WTC11 (cell line): ENCODE data around the gene ZNF350. TPM values are rescaled to one million over a fixed set of nuclear protein-coding genes. Genes with fewer than 3 reads are reported as not detected.

Source experiments
- ATAC-seq: fragments of 200-7000 bp; cut with Tn5 transposase; 2 replicates; pipeline ENCODE4 v1.10.0; 2021; ENCODE audit warnings: mild to moderate bottlenecking, moderate library complexity
- CTCF ChIA-PET: fragments of 300-600 bp; sonication (Branson Sonifier 250); formaldehyde crosslinking; loops from one replicate; lab custom pipeline; 2021; ENCODE audit warnings: antibody characterized with exemption; lab: Charles Lee
- POLR2A ChIA-PET: fragments of 350-600 bp; sonication (Branson Sonifier 250); formaldehyde crosslinking; loops from one replicate; lab custom pipeline; 2021; ENCODE audit warnings: antibody characterized with exemption; lab: Charles Lee
- DNase-seq: peaks from one replicate; pipeline ENCODE4 v3.0.0; 2021; ENCODE audit warnings: low spot score
- H3K27ac Mint-ChIP-seq: 2 replicates; pipeline ENCODE4 v1.8.0; 2021; ENCODE audit warnings: mixed read lengths
- H3K27me3 Mint-ChIP-seq: 2 replicates; pipeline ENCODE4 v1.8.0; 2021; ENCODE audit warnings: low read depth, mild to moderate bottlenecking, moderate library complexity, mixed read lengths
- H3K36me3 Mint-ChIP-seq: 2 replicates; pipeline ENCODE4 v1.8.0; 2021; ENCODE audit warnings: mixed read lengths
- H3K4me1 Mint-ChIP-seq: 2 replicates; pipeline ENCODE4 v1.8.0; 2022; ENCODE audit warnings: mixed read lengths
- H3K4me3 Mint-ChIP-seq: 2 replicates; pipeline ENCODE4 v1.8.0; 2021; ENCODE audit warnings: mild to moderate bottlenecking, moderate library complexity, mixed read lengths
- H3K9me3 Mint-ChIP-seq: 2 replicates; pipeline ENCODE4 v1.8.0; 2021; ENCODE audit warnings: mixed read lengths
- ATF3 ChIP-seq: sonication (generic); formaldehyde crosslinking; conservative IDR thresholded peaks from 2 replicates; pipeline ENCODE4 v1.8.1; 2022; ENCODE audit warnings: mild to moderate bottlenecking, missing genetic modification reagents
- CREB1 ChIP-seq: sonication (generic); formaldehyde crosslinking; IDR thresholded peaks from 2 replicates; pipeline ENCODE4 v1.8.0; 2023; ENCODE audit warnings: mild to moderate bottlenecking, missing genetic modification reagents
- E2F5 ChIP-seq: sonication (generic); formaldehyde crosslinking; IDR thresholded peaks from 2 replicates; pipeline ENCODE4 v1.8.1; 2022; ENCODE audit warnings: mild to moderate bottlenecking, moderate library complexity, missing genetic modification reagents
- ERG ChIP-seq: fragments of 250-450 bp; sonication (Bioruptor Pico); IDR thresholded peaks from 2 replicates; pipeline ENCODE4 v1.8.0; 2021; ENCODE audit warnings: mild to moderate bottlenecking
- TCF7 ChIP-seq: sonication (generic); formaldehyde crosslinking; IDR thresholded peaks from 2 replicates; pipeline ENCODE4 v1.8.0; 2022; ENCODE audit warnings: mild to moderate bottlenecking, low read depth, missing genetic modification reagents, moderate library complexity
- ZNF423 ChIP-seq: fragments of 250-450 bp; sonication (Bioruptor Pico); IDR thresholded peaks from 2 replicates; pipeline ENCODE4 v2.1.2; 2022; ENCODE audit warnings: mild to moderate bottlenecking, moderate library complexity
- ZNF425 ChIP-seq: fragments of 250-450 bp; sonication (Bioruptor Pico); conservative IDR thresholded peaks from 2 replicates; pipeline ENCODE4 v1.9.0; 2021; ENCODE audit warnings: mild to moderate bottlenecking
- ZNF512 ChIP-seq: sonication (generic); formaldehyde crosslinking; IDR thresholded peaks from 2 replicates; pipeline ENCODE4 v1.8.1; 2022; ENCODE audit warnings: missing genetic modification reagents, borderline replicate concordance
- total RNA-seq: library from RNA; stranded (reverse); gene quantifications from 3 replicates; pipeline ENCODE4 v1.2.3, GENCODE V29; 2021
- TF ChIP-seq, protein P1 (sequence below): sonication (generic); formaldehyde crosslinking; IDR thresholded peaks from 2 replicates; pipeline ENCODE4 v1.8.1; 2022; ENCODE audit warnings: low read depth, missing genetic modification reagents, borderline replicate concordance

ZNF350 gene
- total RNA-seq, 1 experiment from 2014 or later: 8.1 TPM

GRCh38 chr19:51915324-51915867, 71.2 kb downstream of the ZNF350 start:
- ATAC-seq (no peak), DNase-seq (no peak)
- no peak for TF ChIP-seq ZNF512 (CRISPR knock-in tag)
- no peak for TF ChIP-seq ATF3 (CRISPR knock-in tag)
- TF ChIP-seq ERG: no peak
- TF ChIP-seq, protein P1, sequence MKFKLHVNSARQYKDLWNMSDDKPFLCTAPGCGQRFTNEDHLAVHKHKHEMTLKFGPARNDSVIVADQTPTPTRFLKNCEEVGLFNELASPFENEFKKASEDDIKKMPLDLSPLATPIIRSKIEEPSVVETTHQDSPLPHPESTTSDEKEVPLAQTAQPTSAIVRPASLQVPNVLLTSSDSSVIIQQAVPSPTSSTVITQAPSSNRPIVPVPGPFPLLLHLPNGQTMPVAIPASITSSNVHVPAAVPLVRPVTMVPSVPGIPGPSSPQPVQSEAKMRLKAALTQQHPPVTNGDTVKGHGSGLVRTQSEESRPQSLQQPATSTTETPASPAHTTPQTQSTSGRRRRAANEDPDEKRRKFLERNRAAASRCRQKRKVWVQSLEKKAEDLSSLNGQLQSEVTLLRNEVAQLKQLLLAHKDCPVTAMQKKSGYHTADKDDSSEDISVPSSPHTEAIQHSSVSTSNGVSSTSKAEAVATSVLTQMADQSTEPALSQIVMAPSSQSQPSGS: no peak
- TF ChIP-seq E2F5 (CRISPR knock-in tag): no peak
- no peak for TF ChIP-seq ZNF423 (CRISPR knock-in tag)
- no peak for TF ChIP-seq ZNF425 (CRISPR knock-in tag)
- no peak for TF ChIP-seq CREB1 (CRISPR knock-in tag)
- no peak for TF ChIP-seq TCF7
- H3K9me3 Mint-ChIP-seq: peaks cover 85% of the 10 kb centered on the region
- peaks cover 20% of the 10 kb centered on the region for H3K27me3 Mint-ChIP-seq
- H3K4me1 Mint-ChIP-seq: peaks cover 2% of the 10 kb centered on the region
- H3K4me3 Mint-ChIP-seq: no peak overlapping the region
- ChIA-PET CTCF (no interaction called here), POLR2A (no interaction called here)
- H3K36me3 Mint-ChIP-seq: peaks cover 84% of the 10 kb centered on the region
- H3K27ac Mint-ChIP-seq: no peak overlapping the region

Other genes starting within 250 kb of the ZNF350 start
- 0.72 TPM in 1 of 3 replicates, not detected in the others for gene FPR1, start 235.0 kb downstream of the ZNF350 start, total RNA-seq
- gene FPR2, start 225.7 kb downstream of the ZNF350 start, total RNA-seq: 0.30 to 0.71 TPM (median 0.31 TPM) in 3 replicates
- gene FPR3, start 191.7 kb downstream of the ZNF350 start, total RNA-seq: not detected in 3 replicates
- 41.0 to 45.2 TPM (median 41.5 TPM) in 3 replicates for gene ZNF577, start 98.9 kb downstream of the ZNF350 start, total RNA-seq
- gene ZNF649, start 81.8 kb downstream of the ZNF350 start, total RNA-seq: 55.6 to 64.7 TPM (median 56.0 TPM) in 3 replicates
- gene ZNF613, start 59.4 kb downstream of the ZNF350 start, total RNA-seq: 11.5 to 16.5 TPM (median 13.7 TPM) in 3 replicates
- 9.7 to 12.6 TPM (median 11.9 TPM) in 3 replicates for gene ZNF615, start 21.4 kb upstream of the ZNF350 start, total RNA-seq
- gene ZNF614, start 41.5 kb upstream of the ZNF350 start, total RNA-seq: 14.6 to 19.5 TPM (median 16.5 TPM) in 3 replicates
- 8.4 to 10.3 TPM (median 8.9 TPM) in 3 replicates for gene ZNF432, start 62.0 kb upstream of the ZNF350 start, total RNA-seq
- gene ZNF841, start 108.9 kb upstream of the ZNF350 start, total RNA-seq: 17.5 to 27.9 TPM (median 21.8 TPM) in 3 replicates
- gene ZNF616, start 153.1 kb upstream of the ZNF350 start, total RNA-seq: 27.2 to 34.6 TPM (median 28.8 TPM) in 3 replicates
- gene ZNF836, start 184.8 kb upstream of the ZNF350 start, total RNA-seq: 20.3 to 28.8 TPM (median 22.8 TPM) in 3 replicates
- gene PPP2R1A, start 203.2 kb upstream of the ZNF350 start, total RNA-seq: 505 to 507 TPM (median 506 TPM) in 3 replicates